Aorta (tissue), 4 donors: Measurements from ENCODE around the gene TLR2. TPM values are rescaled to one million over a fixed set of nuclear protein-coding genes. Genes with fewer than 3 reads are reported as not detected.

Experiments used
- polyA plus RNA-seq, 2 donors: library from polyadenylated mRNA; stranded (reverse); fragments of 200-250 nt; gene quantifications; one replicate each; pipeline ENCODE4 v1.2.3, GENCODE V29; 2013
- total RNA-seq, 2 donors: library from RNA; stranded (reverse); fragmentation: NEBNext Ultra II Directional; extraction: Animal tissue kit (Norgen Biotek cat#: 25700); gene quantifications; one replicate each; pipeline ENCODE4 v1.2.1, GENCODE V29; 2021
- donor health status: healthy with polysubstance abuse.
- donor health status: Bipolar disorder and iron deficiency.
- donor health status: DM: no; HTN: no; CAD: no.
- donor health status: DM: yes; HTN: yes; CAD: no.

Gene TLR2
- total and polyA plus RNA-seq, 4 donors, result 6.1 to 55.7 (median 31.3) TPM

Other genes with a start within 250 kb of the TLR2 start
- 10 to 100 TPM; 20.1 to 22.5 TPM for gene TMEM131L, start 217.9 kb upstream of the TLR2 start, total RNA-seq
- gene TMEM131L, start 217.9 kb upstream of the TLR2 start, polyA plus RNA-seq, result 10 to 100 TPM in 1 of 2 donors, 1 to 10 TPM in 1; 2.0 to 14.8 TPM
- gene RNF175, start 75.7 kb downstream of the TLR2 start, total RNA-seq, result 1 to 10 TPM in 1 of 2 donors, not detected in 1; 1.0 TPM
- under 1 TPM in 1 of 2 donors, not detected in 1; 0.33 TPM for gene RNF175, start 75.7 kb downstream of the TLR2 start, polyA plus RNA-seq
- 1,000 to 10,000 TPM in 1 of 2 donors, 10 to 100 TPM in 1; 91.0 to 1,198 TPM for gene SFRP2, start 104.8 kb downstream of the TLR2 start, total RNA-seq
- gene SFRP2, start 104.8 kb downstream of the TLR2 start, polyA plus RNA-seq, result 10 to 100 TPM in 1 of 2 donors, under 1 TPM in 1; 0.92 to 13.0 TPM